PFSK-1 (cell line): ENCODE data around the gene ARMCX4.

ENCODE experiments used
- POLR2AphosphoS5 ChIP-seq: IDR thresholded peaks from 2 replicates; pipeline ENCODE4 v1.6.1; 2012; ENCODE audit warnings: low read depth, mild to moderate bottlenecking, control low read depth, low read length, moderate library complexity
- TF ChIP-seq, protein P1 (sequence below), 2 experiments: IDR thresholded peaks; 2 replicates each; pipeline versions ENCODE4 v1.6.1 to v1.8.0; 2011 to 2012; ENCODE audit warnings: low read depth in 2 of 2, low read length in 2 of 2, control low read depth in 1 of 2, inconsistent platforms in 1 of 2, mild to moderate bottlenecking in 1 of 2, moderate library complexity in 1 of 2; ENCODE audit not compliant: insufficient read depth in 1 of 2

DNA sequence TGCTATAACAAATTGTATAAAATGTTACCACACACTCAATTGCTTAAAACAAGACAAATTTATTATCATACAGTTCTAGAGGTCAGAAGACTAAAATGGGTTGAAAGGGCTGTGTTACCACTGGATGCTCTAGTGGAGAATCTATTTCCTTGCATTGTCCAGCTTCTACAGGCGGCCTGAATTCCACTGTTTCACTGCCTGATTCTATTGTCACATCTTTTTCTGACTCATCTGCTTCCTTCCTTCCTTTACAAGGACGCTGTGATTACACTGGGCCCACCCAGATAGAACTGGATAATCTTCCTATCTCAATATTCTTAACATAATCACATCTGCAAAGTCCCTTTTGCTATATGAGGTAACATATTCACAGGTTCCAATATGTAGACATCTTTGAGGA lies 45.7 kb downstream of the ARMCX4 start:
- no peak for TF ChIP-seq POLR2AphosphoS5
- TF ChIP-seq, protein P1, sequence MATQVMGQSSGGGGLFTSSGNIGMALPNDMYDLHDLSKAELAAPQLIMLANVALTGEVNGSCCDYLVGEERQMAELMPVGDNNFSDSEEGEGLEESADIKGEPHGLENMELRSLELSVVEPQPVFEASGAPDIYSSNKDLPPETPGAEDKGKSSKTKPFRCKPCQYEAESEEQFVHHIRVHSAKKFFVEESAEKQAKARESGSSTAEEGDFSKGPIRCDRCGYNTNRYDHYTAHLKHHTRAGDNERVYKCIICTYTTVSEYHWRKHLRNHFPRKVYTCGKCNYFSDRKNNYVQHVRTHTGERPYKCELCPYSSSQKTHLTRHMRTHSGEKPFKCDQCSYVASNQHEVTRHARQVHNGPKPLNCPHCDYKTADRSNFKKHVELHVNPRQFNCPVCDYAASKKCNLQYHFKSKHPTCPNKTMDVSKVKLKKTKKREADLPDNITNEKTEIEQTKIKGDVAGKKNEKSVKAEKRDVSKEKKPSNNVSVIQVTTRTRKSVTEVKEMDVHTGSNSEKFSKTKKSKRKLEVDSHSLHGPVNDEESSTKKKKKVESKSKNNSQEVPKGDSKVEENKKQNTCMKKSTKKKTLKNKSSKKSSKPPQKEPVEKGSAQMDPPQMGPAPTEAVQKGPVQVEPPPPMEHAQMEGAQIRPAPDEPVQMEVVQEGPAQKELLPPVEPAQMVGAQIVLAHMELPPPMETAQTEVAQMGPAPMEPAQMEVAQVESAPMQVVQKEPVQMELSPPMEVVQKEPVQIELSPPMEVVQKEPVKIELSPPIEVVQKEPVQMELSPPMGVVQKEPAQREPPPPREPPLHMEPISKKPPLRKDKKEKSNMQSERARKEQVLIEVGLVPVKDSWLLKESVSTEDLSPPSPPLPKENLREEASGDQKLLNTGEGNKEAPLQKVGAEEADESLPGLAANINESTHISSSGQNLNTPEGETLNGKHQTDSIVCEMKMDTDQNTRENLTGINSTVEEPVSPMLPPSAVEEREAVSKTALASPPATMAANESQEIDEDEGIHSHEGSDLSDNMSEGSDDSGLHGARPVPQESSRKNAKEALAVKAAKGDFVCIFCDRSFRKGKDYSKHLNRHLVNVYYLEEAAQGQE (IDR thresholded peaks at IDR 0.05; ENCODE audit: insufficient read depth in 1 of 2, low read depth in 2 of 2, low read length in 2 of 2) = no peak
